ENCODE data around the gene TCF7L2.

GRCh38 chr10:112914288-112914952 lies 35.6 kb upstream of the TCF7L2 start:
- no peak for TF ChIP-seq CTCF (conservative IDR thresholded peaks at IDR 0.05; ENCODE audit: low read depth, low read length)
- TF ChIP-seq EZH2phosphoT487 (IDR thresholded peaks at IDR 0.05; ENCODE audit: borderline replicate concordance, low read length) = no peak

Measured in PC-3 (cell line).